UCSD-AML1 (cell line): ENCODE results near the gene SEPTIN8.

ENCODE experiments used
- DNase-seq: peaks from one replicate; lab custom pipeline; 2025; ENCODE audit not compliant: unreplicated experiment; lab: John Stamatoyannopoulos, UW

The SEPTIN8 gene, protein sequence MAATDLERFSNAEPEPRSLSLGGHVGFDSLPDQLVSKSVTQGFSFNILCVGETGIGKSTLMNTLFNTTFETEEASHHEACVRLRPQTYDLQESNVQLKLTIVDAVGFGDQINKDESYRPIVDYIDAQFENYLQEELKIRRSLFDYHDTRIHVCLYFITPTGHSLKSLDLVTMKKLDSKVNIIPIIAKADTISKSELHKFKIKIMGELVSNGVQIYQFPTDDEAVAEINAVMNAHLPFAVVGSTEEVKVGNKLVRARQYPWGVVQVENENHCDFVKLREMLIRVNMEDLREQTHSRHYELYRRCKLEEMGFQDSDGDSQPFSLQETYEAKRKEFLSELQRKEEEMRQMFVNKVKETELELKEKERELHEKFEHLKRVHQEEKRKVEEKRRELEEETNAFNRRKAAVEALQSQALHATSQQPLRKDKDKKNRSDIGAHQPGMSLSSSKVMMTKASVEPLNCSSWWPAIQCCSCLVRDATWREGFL

DNA sequence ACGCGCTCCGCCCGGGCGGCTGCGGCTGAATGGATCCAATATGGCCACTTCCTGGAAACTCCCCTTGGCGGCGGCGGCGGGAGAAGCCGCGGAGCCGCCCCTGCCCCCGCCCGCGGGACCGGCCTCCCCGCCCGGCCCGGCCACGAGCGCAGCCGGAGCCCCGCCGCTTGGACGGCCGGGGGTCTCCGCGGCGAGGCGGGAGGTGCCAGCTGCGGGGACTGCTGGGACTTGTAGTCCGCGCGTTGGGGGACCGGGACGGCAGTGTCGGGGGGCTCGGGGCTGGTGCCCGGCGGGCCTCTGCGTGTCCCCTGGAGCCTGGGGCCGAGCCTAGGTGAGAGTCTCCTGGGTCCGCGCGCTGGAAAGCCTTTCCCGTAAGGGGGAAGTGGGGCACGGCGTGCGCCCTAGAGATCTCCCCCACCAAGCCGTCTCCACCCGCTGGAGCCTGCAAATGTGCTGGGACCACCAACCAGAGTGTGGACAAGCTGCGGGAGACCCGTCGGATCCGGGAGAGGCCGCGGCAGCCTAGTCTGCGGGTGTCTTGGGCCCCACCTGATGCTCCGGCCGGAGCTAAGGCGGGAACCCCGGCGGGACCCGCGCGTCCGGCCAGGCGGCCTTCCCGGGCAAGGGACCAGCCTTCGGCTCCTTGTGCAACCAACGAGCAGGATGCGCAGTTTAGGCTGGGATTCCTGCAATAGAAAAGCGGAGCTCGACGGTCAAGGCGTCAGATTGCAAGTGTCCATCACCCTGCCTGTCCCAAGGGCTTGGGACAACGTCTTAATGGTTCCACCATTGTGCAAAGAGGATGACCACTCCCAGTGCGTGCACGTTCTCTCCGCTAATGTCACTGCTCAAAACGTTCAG lies at the start of gene SEPTIN8:
Gene SEPTIN8 (minus strand): TSS at position 31 of the 861 bp plus-strand sequence. CDS start 102 bp downstream, outside the sequence.
- peak; percentile 28 for DNase-seq

DNA sequence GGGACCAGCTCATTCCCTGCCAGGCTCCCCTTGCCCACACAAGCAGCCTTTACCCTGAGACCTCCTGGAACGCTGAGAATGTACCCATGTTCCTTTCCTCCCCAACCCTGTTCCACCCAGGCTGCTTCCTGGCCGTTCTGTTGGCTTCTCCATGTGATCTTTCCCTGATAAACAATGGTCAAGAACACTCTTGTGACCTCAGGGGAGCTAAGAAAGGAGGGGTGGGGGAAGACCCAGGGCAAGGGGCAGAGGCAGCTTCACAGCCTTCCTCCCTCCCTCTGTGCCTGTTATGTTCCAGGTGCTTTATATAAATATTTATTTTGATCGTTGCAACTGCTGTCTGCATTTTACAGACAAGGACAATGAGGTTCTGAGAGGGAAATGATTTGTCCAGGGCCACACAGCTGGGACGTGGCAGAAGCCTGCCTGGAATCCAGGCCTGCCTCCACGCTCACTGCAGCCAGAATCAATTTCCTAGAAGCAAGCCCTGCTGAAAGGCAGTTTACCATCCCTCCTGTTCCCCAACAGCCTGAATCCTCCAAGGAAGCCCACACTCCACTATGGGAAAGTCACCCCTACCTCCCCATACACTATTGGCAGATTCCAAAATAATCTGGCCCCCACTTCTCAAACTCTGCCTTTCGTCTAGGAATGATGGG lies 49.5 kb upstream of the SEPTIN8 start:
- no peak for DNase-seq

DNA sequence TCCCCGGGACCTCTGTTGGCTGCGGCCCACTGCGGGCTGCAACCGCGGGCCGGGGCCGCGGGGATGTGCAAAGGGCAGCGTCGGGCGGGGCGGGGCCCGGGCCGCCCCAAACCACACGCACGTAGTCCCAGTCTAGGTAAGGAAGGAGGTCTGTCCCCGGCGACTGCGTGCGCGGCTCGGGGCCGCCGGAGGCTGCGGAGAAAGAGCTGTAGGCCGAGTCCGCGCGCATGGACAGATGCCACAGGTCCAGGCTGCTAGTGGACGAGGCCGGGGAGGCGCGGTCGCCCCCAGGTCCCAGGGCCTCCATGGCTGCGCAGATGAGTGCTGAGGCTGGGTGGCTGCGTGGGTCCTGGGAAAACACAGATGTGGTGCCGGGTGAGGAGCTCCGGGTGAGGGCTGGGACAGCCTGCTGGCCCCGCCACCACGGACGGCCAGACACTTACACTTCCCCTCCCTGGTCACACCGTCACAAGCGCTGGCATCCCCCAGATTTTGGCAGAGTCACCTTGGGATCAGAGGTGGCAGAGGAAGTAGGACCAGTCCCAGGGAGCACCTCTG lies 48.9 kb upstream of the SEPTIN8 start:
- DNase-seq = no peak

DNA sequence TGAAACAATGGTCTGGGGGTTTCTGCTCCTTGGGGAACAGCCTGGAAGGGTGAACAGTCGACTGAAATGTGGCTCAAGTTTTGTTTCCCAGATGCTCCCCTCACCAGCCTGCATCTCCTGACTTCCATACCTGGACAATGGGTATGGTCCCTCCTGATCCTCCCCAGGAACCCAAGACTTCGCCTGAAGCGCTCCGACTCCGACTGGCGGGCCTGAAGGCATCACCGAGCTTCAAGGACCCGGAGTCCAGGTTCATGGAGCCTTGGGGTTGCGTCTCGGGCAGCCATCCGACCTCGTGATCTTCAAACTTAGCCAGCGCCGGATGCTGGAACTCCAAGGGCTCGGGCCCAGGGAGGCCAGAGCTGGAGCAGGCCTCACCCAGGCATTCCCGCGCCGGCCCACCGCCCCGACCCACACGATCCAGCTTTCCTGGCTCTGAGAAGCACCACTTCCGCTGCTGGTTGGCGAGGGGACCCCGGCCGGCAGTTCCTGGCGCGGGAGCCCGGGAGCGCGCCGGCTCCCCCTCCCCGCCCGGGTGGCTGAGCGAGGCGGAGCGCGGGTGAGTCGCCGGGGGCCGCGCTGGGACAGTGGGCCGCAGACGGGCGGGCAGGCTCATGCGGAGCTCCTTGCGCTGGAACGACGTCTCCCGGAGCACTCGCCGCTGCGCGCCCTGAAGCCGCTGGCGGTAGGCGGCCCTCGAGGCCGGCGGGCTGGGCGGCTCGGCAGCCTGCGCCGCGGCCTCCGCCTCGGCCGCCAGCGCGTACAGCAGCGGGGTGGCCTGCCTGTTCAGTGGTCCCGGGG lies 48.2 kb upstream of the SEPTIN8 start:
- DNase-seq = no peak

DNA sequence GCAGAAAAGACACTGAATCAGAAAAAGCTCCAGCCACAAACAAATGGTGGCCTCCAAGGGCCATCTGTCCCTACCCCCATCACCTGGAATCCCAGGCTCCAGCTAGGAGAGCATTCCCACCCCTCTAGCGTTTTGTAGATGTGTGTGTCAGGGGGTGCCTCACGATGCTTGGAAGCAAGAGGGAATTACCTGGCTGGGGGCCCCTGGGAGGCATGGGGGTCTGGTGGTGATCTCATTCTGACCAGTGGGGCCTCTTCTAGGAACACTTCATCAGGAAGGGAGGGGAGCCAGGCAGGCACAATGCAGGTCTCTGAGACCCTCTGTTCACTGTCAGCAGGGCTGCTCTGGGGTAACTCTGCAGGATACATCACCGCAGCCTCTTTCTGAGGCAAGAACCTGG lies 47.4 kb upstream of the SEPTIN8 start:
- no peak for DNase-seq

DNA sequence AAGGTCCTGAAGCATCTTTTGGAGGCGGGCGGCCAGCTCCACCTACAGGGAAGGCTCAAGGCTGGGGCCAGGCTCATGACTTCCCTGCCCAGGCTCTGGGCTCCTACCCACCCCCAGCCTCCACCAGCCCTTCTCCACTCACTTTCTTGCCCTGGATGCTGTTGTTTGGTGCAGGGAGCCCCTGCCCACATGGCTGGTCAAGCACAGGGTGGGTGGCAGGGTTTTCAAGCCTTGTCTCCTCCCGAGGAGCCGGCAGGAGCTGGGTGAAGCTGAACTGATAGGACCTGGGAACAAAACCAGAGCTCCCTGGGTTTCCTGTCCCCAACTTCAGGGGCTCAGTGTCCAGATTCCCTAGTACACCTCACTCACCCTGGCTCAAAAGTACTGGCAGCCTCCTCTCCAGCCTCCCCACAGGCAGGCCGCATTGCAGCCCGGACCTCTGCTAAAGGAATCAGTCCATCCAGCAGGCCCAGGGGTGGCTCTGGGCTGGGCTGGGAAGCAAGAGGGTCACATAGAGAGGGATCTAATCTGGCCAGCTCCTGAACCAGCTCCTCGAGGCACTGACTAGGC lies 46.5 kb upstream of the SEPTIN8 start:
- DNase-seq = no peak

DNA sequence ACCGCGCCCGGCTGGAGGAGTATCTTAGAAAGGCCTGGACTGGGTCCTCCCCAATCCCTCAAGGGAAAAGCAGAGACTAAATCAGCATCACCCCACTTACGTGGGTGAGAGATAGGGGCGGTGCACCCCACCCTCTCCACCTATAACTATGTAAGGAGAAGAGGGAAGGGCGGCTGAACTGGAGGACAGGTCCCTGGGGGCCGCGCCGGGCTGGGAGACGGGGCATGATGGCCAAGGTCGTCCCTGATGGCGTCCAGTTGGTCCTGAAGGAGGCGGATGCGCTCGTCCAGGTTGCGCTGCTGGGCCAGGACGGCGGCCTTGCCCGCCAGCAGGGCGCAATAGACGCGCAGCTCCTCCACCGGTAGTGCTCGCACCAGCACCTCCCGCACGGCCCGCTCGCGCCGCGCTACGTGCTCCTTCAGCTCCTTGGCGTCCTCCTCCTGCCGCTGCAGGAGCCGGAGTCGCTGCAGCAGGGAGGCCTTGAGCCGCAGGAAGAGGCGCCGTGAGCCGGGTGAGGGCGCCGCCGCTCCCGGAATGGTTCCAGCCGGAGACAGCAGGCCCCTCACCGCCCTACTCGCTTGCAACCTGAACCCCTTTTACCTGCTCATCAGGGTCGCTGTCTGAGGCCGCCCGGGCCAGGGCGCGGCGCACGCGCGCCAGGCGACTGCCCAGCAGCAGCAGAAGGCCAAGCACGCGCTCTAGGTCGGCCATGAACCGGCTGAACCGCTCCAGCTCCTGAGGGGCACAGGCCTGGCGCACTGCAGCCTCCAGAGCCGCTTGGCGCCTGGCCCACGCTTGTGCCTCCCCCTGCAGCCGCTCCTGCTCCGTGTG lies 45.8 kb upstream of the SEPTIN8 start:
- DNase-seq = no peak

DNA sequence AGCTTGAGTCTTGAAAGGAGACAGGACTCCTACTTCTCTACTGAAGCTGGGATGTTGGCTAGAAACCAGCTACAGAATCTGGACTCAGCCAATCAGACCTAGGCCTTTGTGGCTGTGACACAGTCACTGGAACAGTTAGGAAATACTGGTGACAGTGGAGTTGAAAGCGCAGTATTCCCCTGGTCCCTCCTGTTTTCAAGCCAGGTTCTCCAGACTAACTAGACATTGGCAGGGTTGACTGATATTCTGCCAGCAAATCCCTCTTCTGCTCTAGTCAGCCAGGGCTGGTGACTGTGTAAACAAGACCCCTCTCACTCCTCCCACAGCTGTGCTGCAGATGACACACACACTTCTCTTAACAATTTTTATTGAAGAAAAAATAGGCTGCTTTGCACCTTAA lies 44.8 kb upstream of the SEPTIN8 start:
- DNase-seq = no peak

DNA sequence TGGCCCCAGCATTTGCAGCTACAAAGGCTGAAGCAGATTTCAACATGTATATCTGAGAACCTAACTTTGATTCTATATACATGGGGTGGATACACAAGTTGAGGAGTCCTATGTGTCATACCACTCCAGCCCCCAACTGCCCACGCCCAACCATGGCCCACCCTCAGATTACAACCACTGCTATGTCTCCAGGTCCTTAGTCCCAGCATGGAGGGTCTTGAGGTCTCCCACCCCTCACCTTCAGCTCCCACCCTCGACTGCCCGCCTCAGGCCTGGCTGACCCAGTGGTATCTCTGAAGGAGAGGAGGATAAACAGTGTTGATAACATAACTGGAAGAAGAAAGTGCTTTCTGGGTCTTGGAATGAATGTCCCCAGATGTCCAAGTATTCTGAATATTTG lies 44.3 kb upstream of the SEPTIN8 start:
- no peak for DNase-seq

DNA sequence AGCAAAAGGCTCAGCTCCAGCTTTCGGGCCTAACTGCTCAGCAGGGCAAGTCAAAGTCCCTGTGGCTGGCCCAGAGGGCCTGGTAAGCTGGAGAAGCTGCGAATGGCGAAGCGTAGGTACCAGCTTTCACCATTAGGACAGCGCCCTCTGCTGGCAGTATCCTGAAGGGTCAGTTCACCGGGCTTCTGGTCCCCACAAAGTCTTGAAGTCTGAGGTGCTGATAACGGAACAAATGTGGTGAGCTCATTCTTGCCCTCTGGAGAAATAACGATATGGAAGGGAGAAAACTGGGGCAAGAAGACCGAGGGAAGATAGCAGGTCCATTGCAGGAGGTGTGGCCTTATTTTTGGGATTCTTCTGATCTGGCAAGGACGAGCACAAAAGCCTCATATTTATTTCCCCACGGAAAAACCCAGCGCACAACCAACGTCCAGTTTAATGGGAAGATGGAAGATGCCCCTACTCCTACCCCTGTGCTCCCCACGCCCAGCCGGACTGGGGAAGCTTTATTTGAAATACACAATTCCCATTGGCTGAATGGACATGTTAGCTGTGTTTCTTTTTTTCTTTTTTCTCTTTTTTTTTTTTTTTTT lies 43.2 kb upstream of the SEPTIN8 start:
- DNase-seq = peak; percentile 84

DNA sequence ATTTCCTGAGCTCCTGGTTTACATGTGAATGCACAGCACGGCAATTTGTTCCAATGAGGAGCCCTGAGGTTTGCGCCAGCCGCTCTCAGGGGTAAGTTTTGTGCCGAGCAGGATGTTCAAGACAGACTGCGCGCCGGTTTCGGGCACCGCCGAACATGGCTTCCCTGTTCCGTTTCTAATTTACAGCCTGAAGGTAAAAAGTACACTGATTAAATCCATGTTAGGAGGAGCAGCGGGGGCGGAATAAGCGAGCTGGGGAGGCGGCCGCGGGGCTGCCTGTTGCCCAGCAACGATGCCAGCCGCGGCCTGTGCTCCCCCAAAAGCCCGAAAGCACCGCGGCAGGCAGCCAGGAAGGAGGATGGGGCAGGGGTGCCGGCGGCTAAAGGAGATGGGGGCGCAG lies 42.4 kb upstream of the SEPTIN8 start:
- DNase-seq = no peak

DNA sequence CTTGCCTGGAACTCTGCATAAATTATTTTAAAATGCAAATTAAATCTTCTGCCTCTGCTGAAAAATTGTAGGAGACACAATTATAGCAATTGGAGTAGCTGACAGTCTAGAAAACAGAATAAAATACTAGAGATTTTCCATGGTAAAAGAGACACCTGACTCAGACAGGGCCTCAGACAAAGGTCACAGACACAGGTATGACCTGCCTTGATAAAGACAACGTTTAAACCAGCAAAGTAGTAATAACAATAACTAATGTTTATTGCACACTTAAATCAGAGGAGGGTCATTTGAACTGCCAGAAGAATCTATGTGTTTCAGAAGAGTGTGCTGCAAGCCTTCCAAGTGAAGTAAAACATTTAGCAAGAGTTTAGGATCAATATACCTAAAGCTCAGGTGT lies 40.0 kb upstream of the SEPTIN8 start:
- no peak for DNase-seq

DNA sequence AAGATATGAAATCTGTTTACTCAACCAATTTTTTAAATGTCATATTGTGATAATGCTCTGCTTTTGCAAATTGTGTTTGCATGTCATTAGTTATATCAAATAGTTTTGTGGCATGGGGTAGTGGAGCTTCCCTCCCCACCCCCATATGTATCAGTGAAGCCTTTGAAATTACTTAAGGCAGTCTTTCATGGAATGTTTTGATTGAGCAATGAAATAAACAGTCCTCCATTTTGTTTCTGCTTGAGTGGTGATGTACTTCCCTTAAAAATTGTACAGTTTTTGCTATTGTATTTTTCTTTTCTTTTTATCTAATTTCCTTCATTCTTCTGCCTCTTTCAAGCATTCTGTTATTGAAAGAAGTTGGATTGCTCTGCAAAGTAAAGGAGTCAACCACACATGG lies 39.5 kb upstream of the SEPTIN8 start:
- no peak for DNase-seq

DNA sequence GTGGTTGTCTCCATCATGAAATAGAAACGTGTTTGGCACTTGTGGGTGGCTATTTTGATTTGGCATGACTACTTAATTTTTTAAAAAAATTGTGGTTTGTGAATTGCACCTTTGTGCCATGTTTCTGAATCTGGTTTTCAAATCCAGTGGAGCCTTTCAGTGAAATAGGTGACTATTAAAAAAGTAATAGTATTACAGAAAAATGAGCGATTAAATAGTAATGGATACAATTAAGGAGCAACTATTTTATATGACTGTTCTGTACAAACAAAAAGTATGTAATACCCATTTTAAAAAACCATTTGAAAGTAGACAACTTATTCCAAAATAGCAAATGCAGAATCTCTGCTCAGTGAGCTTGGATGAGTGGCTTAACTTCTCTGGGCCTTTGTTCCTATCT lies 39.0 kb upstream of the SEPTIN8 start:
- no peak for DNase-seq

DNA sequence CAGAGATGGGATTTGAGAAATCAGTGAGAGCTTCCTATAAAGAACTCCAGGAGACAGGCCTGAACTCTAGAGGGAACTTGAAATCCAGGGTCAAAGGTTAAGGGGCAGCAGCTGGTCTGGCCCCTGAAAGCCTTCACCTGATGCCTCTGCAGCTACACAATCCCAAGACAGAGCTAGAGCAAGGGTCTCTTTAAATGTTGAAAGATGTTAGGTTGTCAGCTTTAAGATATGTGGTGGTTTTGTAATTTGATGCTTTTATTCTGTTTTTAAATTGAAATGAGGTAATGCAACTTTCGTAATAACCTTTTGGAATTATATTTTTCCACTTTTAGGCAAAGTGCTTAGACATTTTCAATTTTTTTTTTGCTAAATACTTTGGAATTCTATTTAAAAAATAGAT lies 38.4 kb upstream of the SEPTIN8 start:
- DNase-seq = no peak

DNA sequence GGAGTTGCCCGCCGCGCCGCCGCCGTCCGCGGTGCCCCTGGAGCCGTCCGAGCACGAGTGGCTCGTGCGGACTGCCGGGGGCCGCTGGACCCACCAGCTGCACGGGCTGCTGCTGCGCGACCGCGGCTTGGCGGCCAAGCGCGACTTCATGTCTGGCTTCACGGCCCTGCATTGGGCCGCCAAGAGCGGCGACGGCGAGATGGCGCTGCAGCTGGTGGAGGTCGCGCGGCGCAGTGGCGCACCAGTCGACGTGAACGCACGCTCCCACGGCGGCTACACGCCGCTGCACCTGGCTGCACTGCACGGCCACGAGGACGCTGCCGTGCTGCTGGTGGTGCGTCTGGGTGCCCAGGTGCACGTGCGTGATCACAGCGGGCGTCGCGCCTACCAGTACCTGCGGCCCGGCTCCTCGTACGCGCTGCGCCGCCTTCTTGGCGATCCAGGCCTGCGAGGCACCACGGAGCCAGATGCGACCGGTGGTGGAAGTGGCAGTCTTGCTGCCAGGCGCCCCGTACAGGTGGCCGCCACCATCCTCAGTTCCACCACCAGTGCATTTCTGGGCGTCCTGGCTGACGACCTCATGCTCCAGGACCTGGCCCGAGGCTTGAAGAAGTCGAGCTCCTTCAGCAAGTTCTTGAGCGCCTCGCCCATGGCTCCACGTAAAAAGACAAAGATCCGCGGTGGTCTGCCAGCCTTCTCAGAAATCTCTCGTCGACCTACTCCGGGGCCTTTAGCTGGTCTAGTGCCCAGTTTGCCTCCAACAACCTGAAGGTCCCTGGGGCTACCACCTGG lies 37.7 kb upstream of the SEPTIN8 start:
- no peak for DNase-seq

DNA sequence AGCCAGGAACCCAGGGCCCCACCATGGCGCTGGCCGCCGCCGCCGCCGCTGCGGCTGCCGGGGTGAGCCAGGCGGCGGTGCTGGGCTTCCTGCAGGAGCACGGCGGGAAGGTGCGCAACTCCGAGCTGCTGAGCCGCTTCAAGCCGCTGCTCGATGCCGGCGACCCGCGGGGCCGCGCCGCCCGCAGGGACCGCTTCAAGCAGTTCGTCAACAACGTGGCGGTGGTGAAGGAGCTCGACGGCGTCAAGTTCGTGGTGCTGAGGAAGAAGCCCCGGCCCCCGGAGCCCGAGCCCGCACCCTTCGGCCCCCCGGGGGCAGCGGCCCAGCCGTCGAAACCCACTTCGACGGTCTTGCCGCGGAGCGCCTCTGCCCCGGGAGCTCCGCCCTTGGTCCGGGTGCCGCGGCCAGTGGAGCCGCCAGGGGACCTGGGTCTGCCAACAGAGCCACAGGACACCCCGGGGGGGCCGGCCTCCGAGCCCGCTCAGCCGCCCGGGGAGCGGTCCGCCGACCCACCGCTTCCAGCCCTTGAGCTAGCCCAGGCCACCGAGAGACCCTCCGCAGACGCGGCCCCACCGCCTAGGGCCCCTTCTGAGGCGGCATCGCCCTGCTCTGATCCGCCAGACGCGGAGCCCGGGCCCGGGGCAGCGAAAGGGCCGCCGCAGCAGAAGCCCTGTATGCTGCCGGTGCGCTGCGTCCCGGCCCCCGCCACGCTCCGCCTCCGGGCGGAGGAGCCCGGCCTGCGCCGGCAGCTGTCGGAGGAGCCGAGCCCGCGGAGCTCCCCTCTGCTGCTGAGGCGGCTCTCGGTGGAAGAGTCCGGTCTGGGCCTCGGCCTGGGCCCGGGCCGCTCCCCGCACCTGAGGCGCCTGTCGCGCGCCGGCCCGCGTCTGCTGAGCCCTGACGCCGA lies 36.8 kb upstream of the SEPTIN8 start:
- no peak for DNase-seq
